PFSK-1 (cell line): ENCODE measurements around the gene PCCA.

Experiments
- FOXP2 ChIP-seq: optimal IDR thresholded peaks from 2 replicates; pipeline ENCODE3; 2011; ENCODE audit warnings: borderline replicate concordance, control low read depth, inconsistent platforms; ENCODE audit not compliant: insufficient read depth; ENCODE audit errors: extremely low read length, extremely low read depth
- POLR2AphosphoS5 ChIP-seq: IDR thresholded peaks from 2 replicates; pipeline ENCODE4 v1.6.1; 2012; ENCODE audit warnings: low read depth, mild to moderate bottlenecking, control low read depth, low read length, moderate library complexity
- SIN3A ChIP-seq: IDR thresholded peaks from 2 replicates; pipeline ENCODE4 v1.6.1; 2012; ENCODE audit warnings: mild to moderate bottlenecking, low read length, moderate library complexity, borderline replicate concordance; ENCODE audit not compliant: insufficient read depth
- TAF1 ChIP-seq: IDR thresholded peaks from 2 replicates; pipeline ENCODE4 v1.6.1; 2012; ENCODE audit warnings: low read length, control low read depth, borderline replicate concordance; ENCODE audit not compliant: insufficient read depth
- TF ChIP-seq, protein P1 (sequence below), 2 experiments: IDR thresholded peaks; 2 replicates each; pipeline versions ENCODE4 v1.6.1 to v1.8.0; 2011 to 2012; ENCODE audit warnings: low read depth in 2 of 2, low read length in 2 of 2, control low read depth in 1 of 2, inconsistent platforms in 1 of 2, mild to moderate bottlenecking in 1 of 2, moderate library complexity in 1 of 2; ENCODE audit not compliant: insufficient read depth in 1 of 2

PCCA gene

DNA sequence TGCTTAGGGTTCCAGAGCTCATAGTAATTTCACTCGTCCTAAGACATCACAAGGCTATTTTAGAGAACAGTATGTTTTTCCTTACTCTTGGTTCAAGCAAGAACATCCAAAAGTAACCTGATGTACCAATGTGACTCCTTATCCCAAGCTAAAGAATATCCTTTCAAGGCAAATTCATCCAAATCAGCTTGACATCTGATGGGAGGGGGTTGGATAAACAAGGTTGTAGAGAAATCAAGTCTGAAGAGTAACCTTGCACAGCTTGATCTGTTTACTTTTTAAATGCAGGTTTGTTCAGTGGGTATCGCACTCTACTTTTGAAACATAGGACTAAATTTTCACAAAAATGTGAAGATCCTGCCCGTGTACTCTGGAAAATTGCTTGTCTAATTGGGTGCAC is 298.5 kb downstream of the PCCA start:
- TF ChIP-seq SIN3A: no peak
- TF ChIP-seq TAF1: no peak
- TF ChIP-seq FOXP2: no peak
- TF ChIP-seq, protein P1, sequence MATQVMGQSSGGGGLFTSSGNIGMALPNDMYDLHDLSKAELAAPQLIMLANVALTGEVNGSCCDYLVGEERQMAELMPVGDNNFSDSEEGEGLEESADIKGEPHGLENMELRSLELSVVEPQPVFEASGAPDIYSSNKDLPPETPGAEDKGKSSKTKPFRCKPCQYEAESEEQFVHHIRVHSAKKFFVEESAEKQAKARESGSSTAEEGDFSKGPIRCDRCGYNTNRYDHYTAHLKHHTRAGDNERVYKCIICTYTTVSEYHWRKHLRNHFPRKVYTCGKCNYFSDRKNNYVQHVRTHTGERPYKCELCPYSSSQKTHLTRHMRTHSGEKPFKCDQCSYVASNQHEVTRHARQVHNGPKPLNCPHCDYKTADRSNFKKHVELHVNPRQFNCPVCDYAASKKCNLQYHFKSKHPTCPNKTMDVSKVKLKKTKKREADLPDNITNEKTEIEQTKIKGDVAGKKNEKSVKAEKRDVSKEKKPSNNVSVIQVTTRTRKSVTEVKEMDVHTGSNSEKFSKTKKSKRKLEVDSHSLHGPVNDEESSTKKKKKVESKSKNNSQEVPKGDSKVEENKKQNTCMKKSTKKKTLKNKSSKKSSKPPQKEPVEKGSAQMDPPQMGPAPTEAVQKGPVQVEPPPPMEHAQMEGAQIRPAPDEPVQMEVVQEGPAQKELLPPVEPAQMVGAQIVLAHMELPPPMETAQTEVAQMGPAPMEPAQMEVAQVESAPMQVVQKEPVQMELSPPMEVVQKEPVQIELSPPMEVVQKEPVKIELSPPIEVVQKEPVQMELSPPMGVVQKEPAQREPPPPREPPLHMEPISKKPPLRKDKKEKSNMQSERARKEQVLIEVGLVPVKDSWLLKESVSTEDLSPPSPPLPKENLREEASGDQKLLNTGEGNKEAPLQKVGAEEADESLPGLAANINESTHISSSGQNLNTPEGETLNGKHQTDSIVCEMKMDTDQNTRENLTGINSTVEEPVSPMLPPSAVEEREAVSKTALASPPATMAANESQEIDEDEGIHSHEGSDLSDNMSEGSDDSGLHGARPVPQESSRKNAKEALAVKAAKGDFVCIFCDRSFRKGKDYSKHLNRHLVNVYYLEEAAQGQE (IDR thresholded peaks at IDR 0.05; ENCODE audit: insufficient read depth in 1 of 2, low read depth in 2 of 2, low read length in 2 of 2): no peak
- TF ChIP-seq POLR2AphosphoS5: no peak

DNA sequence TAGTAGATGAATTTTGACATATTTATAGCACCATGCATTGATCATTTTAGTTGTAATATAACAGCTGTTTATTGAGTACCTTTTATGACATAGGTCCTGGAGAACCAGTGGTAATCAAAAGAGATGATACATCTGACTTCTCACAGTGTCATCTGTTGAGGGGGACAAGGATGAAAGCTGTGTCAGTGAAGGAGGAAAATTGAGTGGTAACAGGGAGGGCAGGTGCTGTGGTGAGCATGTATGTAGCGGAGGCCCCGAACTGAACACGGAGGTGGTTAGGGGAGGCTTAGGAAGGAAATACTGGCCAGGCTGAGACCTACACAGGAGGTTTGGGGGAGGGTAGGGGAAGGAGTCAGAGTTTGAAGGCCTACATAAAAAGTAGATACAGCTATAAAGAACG is 300.0 kb downstream of the PCCA start:
- TF ChIP-seq SIN3A (no peak), TAF1 (no peak), FOXP2 (no peak), POLR2AphosphoS5 (no peak)
- TF ChIP-seq, protein P1 (IDR thresholded peaks at IDR 0.05; ENCODE audit: insufficient read depth in 1 of 2, low read depth in 2 of 2, low read length in 2 of 2): no peak

GRCh38 chr13:100389617-100390016 is 300.7 kb downstream of the PCCA start:
- TF ChIP-seq POLR2AphosphoS5: no peak
- TF ChIP-seq TAF1: no peak
- no peak for TF ChIP-seq FOXP2
- TF ChIP-seq SIN3A: no peak
- TF ChIP-seq, protein P1 (IDR thresholded peaks at IDR 0.05; ENCODE audit: insufficient read depth in 1 of 2, low read depth in 2 of 2, low read length in 2 of 2): no peak

DNA sequence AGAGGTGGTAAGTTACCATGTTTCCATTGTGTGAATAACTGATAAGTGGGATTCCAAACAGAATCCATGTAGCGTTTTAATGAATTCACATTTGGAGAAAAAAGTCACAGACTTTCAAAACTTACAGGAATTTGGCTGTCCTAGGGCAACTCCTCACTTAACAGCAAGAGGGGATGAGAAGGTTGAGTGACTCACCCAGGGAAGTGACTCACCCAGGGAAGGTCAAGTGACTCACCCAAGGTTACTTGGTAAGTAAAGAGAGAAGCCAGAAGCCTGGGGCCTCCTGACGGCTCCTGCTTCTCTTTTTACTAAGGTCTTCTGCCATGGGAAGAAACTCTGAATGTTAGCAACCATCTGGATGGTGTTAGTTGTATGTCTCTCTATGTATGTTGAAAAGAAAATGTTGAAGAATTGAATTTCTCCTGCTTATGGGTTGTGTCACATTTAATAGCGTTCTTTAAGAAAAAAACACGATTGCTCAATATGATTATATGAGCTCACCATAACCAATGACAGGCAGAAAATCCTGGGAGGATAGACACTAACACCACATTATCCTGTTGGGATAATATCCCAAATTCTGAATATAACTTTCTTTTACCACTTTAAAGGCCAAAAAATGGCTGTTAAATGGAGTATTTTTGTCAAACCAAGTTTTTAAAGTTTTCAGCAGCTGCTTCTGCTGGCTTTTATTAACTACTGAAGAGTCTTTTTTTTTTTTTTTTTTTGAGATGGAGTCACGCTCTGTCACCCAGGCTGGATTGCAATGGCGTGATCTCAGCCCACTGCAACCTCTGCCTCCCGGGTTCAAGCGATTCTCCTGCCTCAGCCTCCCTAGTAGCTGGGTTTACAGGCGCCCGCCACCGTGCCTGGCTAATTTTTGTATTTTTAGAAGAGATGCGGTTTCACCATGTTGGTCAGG is 304.1 kb downstream of the PCCA start:
- no peak for TF ChIP-seq POLR2AphosphoS5
- TF ChIP-seq, protein P1 (IDR thresholded peaks at IDR 0.05; ENCODE audit: insufficient read depth in 1 of 2, low read depth in 2 of 2, low read length in 2 of 2): peak in 1 of 2 experiments; percentile 61; a peak in 1 of 4 replicates
